ENCODE data around the gene CRACR2B. TPM values are rescaled to one million over a fixed set of nuclear protein-coding genes. Genes with fewer than 3 reads are reported as not detected.

Gene CRACR2B
- total RNA-seq, 1 experiment from 2014 or later = 132 TPM

- ChIA-PET POLR2A (interaction anchor here (0.5 kb wide), 1 partner anchor 166 kb away, joined by 3 read pairs; no protein-coding TSS in a partner anchor), CTCF (no interaction called here)
- Histone ChIP-seq H3K4me1 (ENCODE audit: control insufficient read depth, insufficient read depth, low read length) (peaks cover 58% of the 10 kb centered on the region), H3K27ac (ENCODE audit: low read length) (peak overlapping the region; percentile 93), H3K36me3 (ENCODE audit: control insufficient read depth, insufficient read depth, low read length) (peaks cover 5% of the 10 kb centered on the region; the same call in 1 of the 2 replicates), H3K9me3 (ENCODE audit: control insufficient read depth, insufficient read depth, low read depth, low read length) (no peaks in the 10 kb centered on the region), H3K4me3 (ENCODE audit: low read depth in 2 of 2, low read length in 2 of 2) (peak overlapping the region; percentile 78 to 89), H3K27me3 (ENCODE audit: control insufficient read depth, insufficient read depth, low read length) (no peaks in the 10 kb centered on the region)
- no TSS peak for BruUV-seq (replicated peaks)
- DNase-seq (ENCODE audit: low read depth, low spot score) (no peak), ATAC-seq (no peak)
- intact Hi-C loops (cut with micrococcal nuclease; ENCODE audit: unreplicated experiment) (no loop called here), in situ Hi-C loops (cut with HindIII; ENCODE audit: low pct_unique_long_range_greater_than_20kb, low sequenced_read_pairs) (no loop called here)
- TF ChIP-seq SIN3A (IDR thresholded peaks at IDR 0.05; ENCODE audit: borderline replicate concordance, insufficient read depth, low read depth, low read length) (peak; percentile 82; the same call in 1 of the 2 replicates), CTCF (IDR thresholded peaks at IDR 0.05) (no peak)
These were observed 5.5 kb downstream of the CRACR2B start for GRCh38 chr11:833114-833791.

DNA sequence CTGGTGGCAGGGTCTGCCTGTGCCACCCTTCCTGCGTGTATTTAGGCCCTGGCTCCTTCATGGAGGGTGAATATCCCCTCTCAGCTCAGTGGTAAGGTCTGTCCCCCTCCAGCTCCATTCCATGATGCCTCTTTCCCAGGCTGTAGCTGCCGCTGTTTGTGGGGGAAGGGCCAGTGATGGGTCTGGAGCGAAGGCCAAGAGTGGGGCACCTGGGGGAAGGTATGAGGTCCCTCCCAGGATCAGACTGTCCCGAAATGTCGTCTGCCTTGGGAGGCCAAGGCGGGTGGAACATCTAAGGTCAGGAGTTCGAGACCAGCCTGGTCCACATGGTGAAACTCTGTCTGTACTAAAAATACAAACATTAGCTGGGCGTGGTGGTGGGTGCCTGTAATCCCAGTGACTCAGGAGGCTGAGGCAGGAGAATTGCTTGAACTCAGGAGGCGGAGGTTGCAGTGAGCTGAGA is 6.2 kb downstream of the CRACR2B start:
- Histone ChIP-seq H3K36me3 (ENCODE audit: control insufficient read depth, insufficient read depth, low read length) (peaks cover 5% of the 10 kb centered on the region; the same call in 1 of the 2 replicates), H3K27ac (ENCODE audit: low read length) (peak overlapping the region; percentile 93), H3K9me3 (ENCODE audit: control insufficient read depth, insufficient read depth, low read depth, low read length) (no peaks in the 10 kb centered on the region), H3K27me3 (ENCODE audit: control insufficient read depth, insufficient read depth, low read length) (no peaks in the 10 kb centered on the region), H3K4me3 (ENCODE audit: low read depth in 2 of 2, low read length in 2 of 2) (peak overlapping the region; percentile 78 to 89), H3K4me1 (ENCODE audit: control insufficient read depth, insufficient read depth, low read length) (peaks cover 58% of the 10 kb centered on the region)
- DNase-seq (ENCODE audit: low read depth, low spot score) (no peak), ATAC-seq (no peak)
- TF ChIP-seq TCF7L2 (IDR thresholded peaks at IDR 0.05; ENCODE audit: low read depth, low read length) (no peak), SIN3A (IDR thresholded peaks at IDR 0.05; ENCODE audit: borderline replicate concordance, insufficient read depth, low read depth, low read length) (no peak), POLR2AphosphoS5 (IDR thresholded peaks at IDR 0.05; ENCODE audit: low read depth, low read length) (no peak), CTCF (IDR thresholded peaks at IDR 0.05) (no peak)
- TF ChIP-seq, protein P1, sequence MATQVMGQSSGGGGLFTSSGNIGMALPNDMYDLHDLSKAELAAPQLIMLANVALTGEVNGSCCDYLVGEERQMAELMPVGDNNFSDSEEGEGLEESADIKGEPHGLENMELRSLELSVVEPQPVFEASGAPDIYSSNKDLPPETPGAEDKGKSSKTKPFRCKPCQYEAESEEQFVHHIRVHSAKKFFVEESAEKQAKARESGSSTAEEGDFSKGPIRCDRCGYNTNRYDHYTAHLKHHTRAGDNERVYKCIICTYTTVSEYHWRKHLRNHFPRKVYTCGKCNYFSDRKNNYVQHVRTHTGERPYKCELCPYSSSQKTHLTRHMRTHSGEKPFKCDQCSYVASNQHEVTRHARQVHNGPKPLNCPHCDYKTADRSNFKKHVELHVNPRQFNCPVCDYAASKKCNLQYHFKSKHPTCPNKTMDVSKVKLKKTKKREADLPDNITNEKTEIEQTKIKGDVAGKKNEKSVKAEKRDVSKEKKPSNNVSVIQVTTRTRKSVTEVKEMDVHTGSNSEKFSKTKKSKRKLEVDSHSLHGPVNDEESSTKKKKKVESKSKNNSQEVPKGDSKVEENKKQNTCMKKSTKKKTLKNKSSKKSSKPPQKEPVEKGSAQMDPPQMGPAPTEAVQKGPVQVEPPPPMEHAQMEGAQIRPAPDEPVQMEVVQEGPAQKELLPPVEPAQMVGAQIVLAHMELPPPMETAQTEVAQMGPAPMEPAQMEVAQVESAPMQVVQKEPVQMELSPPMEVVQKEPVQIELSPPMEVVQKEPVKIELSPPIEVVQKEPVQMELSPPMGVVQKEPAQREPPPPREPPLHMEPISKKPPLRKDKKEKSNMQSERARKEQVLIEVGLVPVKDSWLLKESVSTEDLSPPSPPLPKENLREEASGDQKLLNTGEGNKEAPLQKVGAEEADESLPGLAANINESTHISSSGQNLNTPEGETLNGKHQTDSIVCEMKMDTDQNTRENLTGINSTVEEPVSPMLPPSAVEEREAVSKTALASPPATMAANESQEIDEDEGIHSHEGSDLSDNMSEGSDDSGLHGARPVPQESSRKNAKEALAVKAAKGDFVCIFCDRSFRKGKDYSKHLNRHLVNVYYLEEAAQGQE (IDR thresholded peaks at IDR 0.05; ENCODE audit: insufficient read depth in 1 of 2, low read depth in 2 of 2, low read length in 1 of 2) = no peak
- in situ Hi-C loops (cut with HindIII; ENCODE audit: low pct_unique_long_range_greater_than_20kb, low sequenced_read_pairs) (no loop called here), intact Hi-C loops (cut with micrococcal nuclease; ENCODE audit: unreplicated experiment) (no loop called here)
- no TSS peak for BruUV-seq (replicated peaks)
- ChIA-PET POLR2A (interaction anchor here (0.5 to 0.6 kb wide), 2 partner anchors 137 to 165 kb away, joined by 3 to 8 read pairs; no protein-coding TSS in a partner anchor), CTCF (no interaction called here)

Measured in Panc1 (cell line).